T-cell (primary cell): ENCODE measurements around the gene AASS. TPM values are rescaled to one million over a fixed set of nuclear protein-coding genes. Genes with fewer than 3 reads are reported as not detected.
"Not testable (repeated sequence)": the region's sequence is repeated elsewhere in the genome, so short reads cannot be mapped to it uniquely, and the experiment has no call there.

Source experiments
- ATAC-seq, 4 experiments: fragments of 200-7000 bp in 3 of 4; fragments of 150-1000 bp in 1 of 4; cut with Tn5 transposase; replicated peaks in 1 of 4; 1 replicate in 3 of 4; 2 replicates in 1 of 4; pipeline ENCODE4 v1.10.0; 2021; ENCODE audit warnings: moderate library complexity in 3 of 4, mild to moderate bottlenecking in 2 of 4, moderate number of reproducible peaks in 1 of 4
- CTCF ChIA-PET, 2 donors: fragments of 300-600 bp; sonication (Branson Sonifier 250); formaldehyde crosslinking; loops; one replicate each; lab custom pipeline; 2022; ENCODE audit warnings: antibody characterized with exemption in 2 of 2; lab: Charles Lee
- POLR2A ChIA-PET, 2 donors: fragments of 300-600 bp; sonication (Branson Sonifier 250); formaldehyde crosslinking; loops; one replicate each; lab custom pipeline; 2022; ENCODE audit warnings: antibody characterized with exemption in 2 of 2; lab: Charles Lee
- DNase-seq, 35 experiments: peaks; one replicate each; pipeline versions ENCODE4 v3.0.0 to v3.0.0-alpha.2; 2013 to 2023
- H3K27ac ChIP-seq: one replicate; pipeline ENCODE4 v1.5.1; 2013; ENCODE audit warnings: low read length
- H3K27me3 ChIP-seq, 2 experiments: replicated peaks in 1 of 2; 1 replicate in 1 of 2; 2 replicates in 1 of 2; pipeline versions ENCODE4 v1.6.1 to v1.7.0; 2013; ENCODE audit warnings: low read length in 1 of 2, mixed read lengths in 1 of 2; ENCODE audit not compliant: control insufficient read depth in 2 of 2, insufficient read depth in 2 of 2; ENCODE audit errors: extremely low read depth in 1 of 2
- H3K36me3 ChIP-seq, 2 donors: 1 replicate in 1 of 2; 2 replicates in 1 of 2; pipeline versions ENCODE4 v1.6.1 to v1.7.0; 2013; ENCODE audit warnings: low read length in 1 of 2; ENCODE audit not compliant: control insufficient read depth in 2 of 2, insufficient read depth in 1 of 2; ENCODE audit errors: extremely low read depth in 1 of 2
- H3K4me1 ChIP-seq, 2 experiments: 1 replicate in 1 of 2; 2 replicates in 1 of 2; pipeline versions ENCODE4 v1.6.1 to v1.7.0; 2013; ENCODE audit warnings: low read length in 2 of 2, mixed read lengths in 1 of 2; ENCODE audit not compliant: insufficient read depth in 2 of 2, control insufficient read depth in 1 of 2; ENCODE audit errors: extremely low read depth in 1 of 2
- H3K4me3 ChIP-seq, 2 donors: 1 replicate in 1 of 2; 2 replicates in 1 of 2; pipeline versions ENCODE4 v1.5.1 to v1.7.0; 2013; ENCODE audit warnings: mild to moderate bottlenecking in 2 of 2, low read length in 1 of 2, moderate library complexity in 1 of 2; ENCODE audit not compliant: control insufficient read depth in 1 of 2; ENCODE audit errors: extremely low read depth in 1 of 2
- H3K9me3 ChIP-seq: 2 replicates; pipeline ENCODE4 v1.7.0; 2013
- H3K27ac Mint-ChIP-seq, 2 donors: one replicate each; pipeline ENCODE4 v1.8.0; 2020 to 2021; ENCODE audit warnings: mild to moderate bottlenecking in 2 of 2, mixed read lengths in 2 of 2
- H3K27me3 Mint-ChIP-seq, 2 donors: one replicate each; pipeline ENCODE4 v1.8.0; 2021 to 2022; ENCODE audit warnings: mixed read lengths in 2 of 2
- H3K36me3 Mint-ChIP-seq: one replicate; pipeline ENCODE4 v1.8.0; 2021; ENCODE audit warnings: mixed read lengths
- H3K4me1 Mint-ChIP-seq, 3 donors: one replicate each; pipeline ENCODE4 v1.8.0; 2020 to 2022; ENCODE audit warnings: mixed read lengths in 3 of 3, mild to moderate bottlenecking in 1 of 3
- H3K4me3 Mint-ChIP-seq, 3 donors: one replicate each; pipeline ENCODE4 v1.8.0; 2020 to 2022; ENCODE audit warnings: mild to moderate bottlenecking in 3 of 3, mixed read lengths in 3 of 3, moderate library complexity in 3 of 3
- H3K9me3 Mint-ChIP-seq, 3 donors: one replicate each; pipeline ENCODE4 v1.8.0; 2020 to 2022; ENCODE audit warnings: mixed read lengths in 3 of 3
- WGBS: methylation state at CpG from one replicate; pipeline ENCODE4 v1.1.5; 2013; ENCODE audit warnings: missing lambda C conversion rate; ENCODE audit not compliant: insufficient coverage; 5-methylcytosine and 5-hydroxymethylcytosine counted together
- total RNA-seq, 35 experiments: library from RNA in 6 of 35; stranded (reverse) in 6 of 35; fragments of 120-200 nt in 1 of 35; gene quantifications; one replicate each; pipeline versions ENCODE4 v1.2.1 to v1.2.4 and lab custom pipeline; 2013 to 2026

AASS gene
- total RNA-seq, 5 donors from 2014 or later (not counting 1 experiment from before 2014, with no cell fraction given), result 2.5 to 5.4 (median 3.3) TPM

- DNase-seq, H3K4me3 Mint-ChIP-seq, H3K27ac ChIP-seq, H3K36me3 Mint-ChIP-seq, H3K9me3 Mint-ChIP-seq, ATAC-seq, H3K27ac Mint-ChIP-seq, H3K4me1 ChIP-seq, H3K4me3 ChIP-seq, H3K27me3 ChIP-seq, H3K36me3 ChIP-seq, CTCF ChIA-PET, H3K27me3 Mint-ChIP-seq, POLR2A ChIA-PET, H3K9me3 ChIP-seq: not testable (repeated sequence)
- H3K4me1 Mint-ChIP-seq, result peaks cover 16 to 21% (median 18%) of the 10 kb centered on the region in 3 donors
- no CpG with 5 or more reads among the region's 3 CpGs for WGBS
Measured at GRCh38 chr7:122134793-122135192, 9.3 kb downstream of the AASS start.

GRCh38 chr7:122133477-122133876 is 10.6 kb downstream of the AASS start:
- Histone ChIP-seq H3K9me3 (no peaks in the 10 kb centered on the region), H3K27ac (no peak overlapping the region), H3K36me3 (no peaks in the 10 kb centered on the region), H3K27me3 (no peaks in the 10 kb centered on the region), H3K4me3 (no peak overlapping the region), H3K4me1 (no peaks in the 10 kb centered on the region)
- WGBS, result 94% methylated on average over 3 of the region's 8 CpGs
- Mint-ChIP-seq H3K4me1 (peaks cover 15 to 21% (median 16%) of the 10 kb centered on the region in 3 donors), H3K36me3 (no peaks in the 10 kb centered on the region), H3K27ac (no peak overlapping the region), H3K4me3 (no peak overlapping the region), H3K27me3 (peaks cover 2 to 3% of the 10 kb centered on the region in 2 donors), H3K9me3 (peaks cover 0 to 4% (median 2%) of the 10 kb centered on the region in 3 donors)
- DNase-seq (no peak), ATAC-seq (no peak)
- POLR2A ChIA-PET, result no interaction called here
- CTCF ChIA-PET, result no interaction called here

- Mint-ChIP-seq H3K9me3 (peaks cover 0 to 4% (median 2%) of the 10 kb centered on the region in 3 donors), H3K4me3 (no peak overlapping the region), H3K27ac (no peak overlapping the region), H3K36me3 (no peaks in the 10 kb centered on the region), H3K4me1 (peaks cover 8 to 14% (median 9%) of the 10 kb centered on the region in 3 donors), H3K27me3 (no peaks in the 10 kb centered on the region)
- ChIA-PET CTCF (interaction anchor here in 1 of 2 donors (0.6 kb wide), 1 partner anchor 1182 kb away, joined by 3 read pairs; the partner anchor contains the start of gene ING3), POLR2A (no interaction called here)
- Histone ChIP-seq H3K36me3 (no peaks in the 10 kb centered on the region), H3K4me1 (no peaks in the 10 kb centered on the region), H3K27me3 (no peaks in the 10 kb centered on the region), H3K9me3 (no peaks in the 10 kb centered on the region), H3K4me3 (no peak overlapping the region), H3K27ac (no peak overlapping the region)
- no CpG with 5 or more reads among the region's 2 CpGs for WGBS
- DNase-seq, result no peak
- ATAC-seq, result no peak
Measured at GRCh38 chr7:122132341-122132740, 11.7 kb downstream of the AASS start.

GRCh38 chr7:122123746-122124145 is 20.3 kb downstream of the AASS start:
- Mint-ChIP-seq H3K4me1 (no peaks in the 10 kb centered on the region), H3K27me3 (no peaks in the 10 kb centered on the region), H3K9me3 (peaks cover 0 to 5% (median 4%) of the 10 kb centered on the region in 3 donors), H3K27ac (no peak overlapping the region), H3K4me3 (no peak overlapping the region), H3K36me3 (no peaks in the 10 kb centered on the region)
- ATAC-seq (no peak), DNase-seq (no peak)
- ChIA-PET CTCF (interaction anchor here in 1 of 2 donors (0.6 kb wide), 1 partner anchor 225 kb away, joined by 4 read pairs; no protein-coding TSS in a partner anchor), POLR2A (no interaction called here)
- Histone ChIP-seq H3K4me1 (no peaks in the 10 kb centered on the region), H3K4me3 (no peak overlapping the region), H3K36me3 (no peaks in the 10 kb centered on the region), H3K27ac (no peak overlapping the region), H3K9me3 (no peaks in the 10 kb centered on the region), H3K27me3 (no peaks in the 10 kb centered on the region)

- ChIA-PET POLR2A (no interaction called here), CTCF (no interaction called here)
- H3K27me3 ChIP-seq, result no peaks in the 10 kb centered on the region
- H3K4me3 ChIP-seq, result no peak overlapping the region
- H3K4me1 Mint-ChIP-seq, result no peaks in the 10 kb centered on the region
- no peak overlapping the region for H3K4me3 Mint-ChIP-seq
- ATAC-seq (no peak), DNase-seq (no peak)
- peaks cover 0 to 5% (median 4%) of the 10 kb centered on the region in 3 donors for H3K9me3 Mint-ChIP-seq
- WGBS, result 50% methylated on average over 1 of the region's 1 CpG
- no peaks in the 10 kb centered on the region for H3K4me1 ChIP-seq
- no peak overlapping the region for H3K27ac Mint-ChIP-seq
- H3K36me3 Mint-ChIP-seq, result no peaks in the 10 kb centered on the region
- H3K36me3 ChIP-seq, result no peaks in the 10 kb centered on the region
- H3K27ac ChIP-seq, result no peak overlapping the region
- H3K9me3 ChIP-seq, result no peaks in the 10 kb centered on the region
- H3K27me3 Mint-ChIP-seq, result no peaks in the 10 kb centered on the region
Measured at GRCh38 chr7:122118757-122119156, 25.3 kb downstream of the AASS start.

- Histone ChIP-seq H3K36me3 (no peaks in the 10 kb centered on the region), H3K9me3 (no peaks in the 10 kb centered on the region), H3K27me3 (no peaks in the 10 kb centered on the region), H3K27ac (no peak overlapping the region), H3K4me1 (no peaks in the 10 kb centered on the region), H3K4me3 (no peak overlapping the region)
- H3K9me3 Mint-ChIP-seq, result peaks cover 9 to 51% (median 29%) of the 10 kb centered on the region in 3 donors
- POLR2A ChIA-PET, result no interaction called here
- DNase-seq (no peak), ATAC-seq (no peak)
- H3K36me3 Mint-ChIP-seq, result peaks cover 13% of the 10 kb centered on the region
- no peak overlapping the region for H3K4me3 Mint-ChIP-seq
- CTCF ChIA-PET, result no interaction called here
- H3K4me1 Mint-ChIP-seq, result no peaks in the 10 kb centered on the region
- no peaks in the 10 kb centered on the region for H3K27me3 Mint-ChIP-seq
- H3K27ac Mint-ChIP-seq, result no peak overlapping the region
Measured at GRCh38 chr7:122103064-122103463, 41.0 kb downstream of the AASS start.

GRCh38 chr7:122100021-122100420 is 44.0 kb downstream of the AASS start:
- Mint-ChIP-seq H3K36me3 (peaks cover 7% of the 10 kb centered on the region), H3K4me1 (no peaks in the 10 kb centered on the region), H3K27ac (no peak overlapping the region), H3K4me3 (no peak overlapping the region), H3K27me3 (no peaks in the 10 kb centered on the region), H3K9me3 (peaks cover 4 to 30% (median 14%) of the 10 kb centered on the region in 3 donors)
- no peaks in the 10 kb centered on the region for H3K27me3 ChIP-seq
- ATAC-seq (no peak), DNase-seq (no peak)
- CTCF ChIA-PET, result no interaction called here
- H3K9me3 ChIP-seq, result no peaks in the 10 kb centered on the region
- H3K4me1 ChIP-seq, result no peaks in the 10 kb centered on the region
- H3K4me3 ChIP-seq, result no peak overlapping the region
- no peak overlapping the region for H3K27ac ChIP-seq
- no peaks in the 10 kb centered on the region for H3K36me3 ChIP-seq
- WGBS, result no CpG with 5 or more reads among the region's 3 CpGs
- POLR2A ChIA-PET, result no interaction called here
